ENCODE results near the gene CEP170B. TPM values are rescaled to one million over a fixed set of nuclear protein-coding genes. Genes with fewer than 3 reads are reported as not detected.
"Not testable (repeated sequence)": the region's sequence is repeated elsewhere in the genome, so short reads cannot be mapped to it uniquely, and the experiment has no call there.

Gene CEP170B
- total RNA-seq, 1 experiment from 2014 or later = 21.3 TPM

DNA sequence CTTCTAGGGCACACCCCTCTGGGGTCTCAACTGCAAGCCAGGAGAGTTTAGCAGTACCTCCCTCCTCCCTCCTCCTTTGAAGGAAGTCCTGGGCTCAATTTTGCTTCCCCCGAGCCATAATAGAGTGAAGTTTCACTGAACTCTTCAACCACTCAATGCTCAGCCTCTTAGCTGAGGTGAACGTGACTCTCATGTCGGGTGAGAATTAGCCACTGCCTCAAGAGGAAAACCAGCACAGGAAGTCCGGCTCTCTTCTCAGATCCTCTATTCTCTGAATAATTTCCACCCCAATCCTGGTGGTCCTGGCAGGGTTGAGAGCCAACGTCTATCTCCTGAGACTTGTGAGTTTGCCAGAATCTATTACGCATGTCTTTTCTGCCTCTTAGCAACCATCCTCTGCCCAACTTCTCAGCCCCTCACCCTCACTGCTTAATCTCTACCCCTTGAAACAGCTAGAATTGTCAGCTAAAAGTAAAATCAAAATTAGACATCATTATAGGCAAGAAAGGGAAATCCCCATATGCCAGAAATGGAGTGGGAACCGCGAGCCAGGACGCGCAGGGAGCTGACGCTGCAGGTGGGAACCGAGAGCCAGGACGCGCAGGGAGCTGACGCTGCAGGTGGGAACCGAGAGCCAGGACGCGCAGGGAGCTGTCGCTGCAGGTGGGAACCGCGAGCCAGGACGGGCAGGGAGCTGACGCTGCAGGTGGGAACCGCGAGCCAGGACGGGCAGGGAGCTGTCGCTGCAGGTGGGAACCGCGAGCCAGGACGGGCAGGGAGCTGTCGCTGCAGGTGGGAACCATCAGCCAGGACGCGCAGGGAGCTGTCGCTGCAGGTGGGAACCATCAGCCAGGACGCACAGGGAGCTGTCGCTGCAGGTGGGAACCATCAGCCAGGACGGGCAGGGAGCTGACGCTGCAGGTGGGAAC lies 39.8 kb downstream of the CEP170B start:
- not testable (repeated sequence) for DNase-seq (ENCODE audit: low read depth)

DNA sequence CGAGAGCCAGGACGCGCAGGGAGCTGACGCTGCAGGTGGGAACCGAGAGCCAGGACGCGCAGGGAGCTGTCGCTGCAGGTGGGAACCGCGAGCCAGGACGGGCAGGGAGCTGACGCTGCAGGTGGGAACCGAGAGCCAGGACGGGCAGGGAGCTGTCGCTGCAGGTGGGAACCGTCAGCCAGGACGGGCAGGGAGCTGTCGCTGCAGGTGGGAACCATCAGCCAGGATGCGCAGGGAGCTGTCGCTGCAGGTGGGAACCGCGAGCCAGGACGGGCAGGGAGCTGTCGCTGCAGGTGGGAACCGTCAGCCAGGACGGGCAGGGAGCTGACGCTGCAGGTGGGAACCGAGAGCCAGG lies 40.5 kb downstream of the CEP170B start:
- not testable (repeated sequence) for DNase-seq (ENCODE audit: low read depth)

- no peak for DNase-seq (ENCODE audit: low read depth)
Observed at GRCh38 chr14:104908303-104908702, 43.2 kb downstream of the CEP170B start.

DNA sequence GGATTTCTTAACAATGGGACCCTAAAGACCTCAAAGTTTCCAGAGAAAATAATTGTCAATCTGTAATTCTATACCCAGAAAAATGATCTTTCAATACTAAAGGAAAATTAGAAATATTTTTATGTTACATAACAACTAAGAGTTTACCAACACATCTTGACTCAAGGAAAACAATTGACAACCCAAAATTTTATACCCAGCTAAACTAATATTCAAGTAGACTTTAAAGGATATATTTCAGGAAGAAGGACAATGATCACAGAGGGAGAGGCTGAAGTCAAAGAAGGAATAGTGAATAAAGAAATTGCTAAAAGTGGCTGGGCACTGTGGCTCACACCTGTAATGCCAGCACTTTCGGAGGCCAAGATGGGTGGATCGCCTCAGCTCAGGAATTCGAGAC lies 47.0 kb downstream of the CEP170B start:
- no peak for DNase-seq (ENCODE audit: low read depth)

GRCh38 chr14:104913435-104913834 lies 48.4 kb downstream of the CEP170B start:
- no peak for DNase-seq (ENCODE audit: low read depth)

GRCh38 chr14:104917116-104917515 lies 52.0 kb downstream of the CEP170B start:
- no peak for DNase-seq (ENCODE audit: low read depth)

DNA sequence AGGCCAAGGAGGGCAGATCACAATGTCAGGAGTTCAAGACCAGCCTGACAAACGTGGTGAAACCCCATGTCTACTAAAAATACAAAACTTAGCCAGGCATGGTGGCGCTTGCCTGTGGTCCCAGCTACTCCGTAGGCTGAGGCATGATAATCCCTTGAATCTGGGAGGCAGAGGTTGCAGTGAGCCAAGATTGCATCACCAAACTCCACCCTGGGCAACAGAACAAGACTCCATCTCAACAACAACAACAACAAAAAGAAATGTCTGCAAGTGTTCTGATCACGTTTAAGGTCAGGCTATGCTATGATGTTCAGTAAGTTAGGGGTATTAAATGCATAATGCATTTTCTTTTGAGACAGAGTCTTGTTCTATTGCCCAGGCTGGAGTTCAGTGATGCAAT lies 52.9 kb downstream of the CEP170B start:
- DNase-seq (ENCODE audit: low read depth) = no peak

DNA sequence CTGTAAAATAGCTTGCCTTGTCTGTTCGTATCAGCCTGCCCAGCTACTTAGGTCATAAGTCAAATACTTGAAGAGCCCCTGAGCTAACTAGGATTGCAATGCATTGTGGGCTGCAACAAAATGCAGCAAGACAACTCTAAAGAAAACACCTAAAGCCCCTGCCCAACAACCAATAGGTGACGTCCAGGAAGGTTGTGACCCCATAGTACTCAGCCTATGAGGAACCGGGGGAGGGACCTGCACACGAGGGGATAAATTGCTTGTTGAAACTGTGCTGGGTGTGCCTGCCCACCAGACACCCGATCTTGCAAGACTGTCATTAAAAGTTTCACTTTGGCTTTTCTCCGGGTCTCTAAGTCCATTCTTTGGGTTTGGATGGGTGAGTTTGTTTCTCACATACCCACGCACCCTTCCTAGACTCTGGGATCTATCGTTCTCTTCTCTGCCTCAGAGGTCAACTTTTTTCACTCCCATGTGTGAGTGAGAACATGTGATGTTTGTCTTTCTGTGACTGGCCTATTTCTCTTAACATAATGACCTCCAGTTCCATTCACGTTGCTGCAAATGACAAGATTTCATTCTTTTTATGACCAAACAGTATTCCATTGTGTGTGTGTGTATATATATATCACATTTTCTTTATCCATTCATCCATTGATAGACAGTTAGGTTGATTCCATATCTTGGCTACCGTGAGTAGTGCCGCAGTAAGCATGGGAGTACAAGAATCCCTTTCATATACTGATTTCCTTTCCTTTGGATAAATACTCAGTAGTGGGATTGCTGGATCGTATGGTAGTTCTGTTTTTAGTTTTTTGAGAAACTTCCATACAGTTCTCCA lies 54.3 kb downstream of the CEP170B start:
- not testable (repeated sequence) for DNase-seq (ENCODE audit: low read depth)

GRCh38 chr14:104919993-104920315 lies 54.9 kb downstream of the CEP170B start:
- DNase-seq (ENCODE audit: low read depth) = no peak

DNA sequence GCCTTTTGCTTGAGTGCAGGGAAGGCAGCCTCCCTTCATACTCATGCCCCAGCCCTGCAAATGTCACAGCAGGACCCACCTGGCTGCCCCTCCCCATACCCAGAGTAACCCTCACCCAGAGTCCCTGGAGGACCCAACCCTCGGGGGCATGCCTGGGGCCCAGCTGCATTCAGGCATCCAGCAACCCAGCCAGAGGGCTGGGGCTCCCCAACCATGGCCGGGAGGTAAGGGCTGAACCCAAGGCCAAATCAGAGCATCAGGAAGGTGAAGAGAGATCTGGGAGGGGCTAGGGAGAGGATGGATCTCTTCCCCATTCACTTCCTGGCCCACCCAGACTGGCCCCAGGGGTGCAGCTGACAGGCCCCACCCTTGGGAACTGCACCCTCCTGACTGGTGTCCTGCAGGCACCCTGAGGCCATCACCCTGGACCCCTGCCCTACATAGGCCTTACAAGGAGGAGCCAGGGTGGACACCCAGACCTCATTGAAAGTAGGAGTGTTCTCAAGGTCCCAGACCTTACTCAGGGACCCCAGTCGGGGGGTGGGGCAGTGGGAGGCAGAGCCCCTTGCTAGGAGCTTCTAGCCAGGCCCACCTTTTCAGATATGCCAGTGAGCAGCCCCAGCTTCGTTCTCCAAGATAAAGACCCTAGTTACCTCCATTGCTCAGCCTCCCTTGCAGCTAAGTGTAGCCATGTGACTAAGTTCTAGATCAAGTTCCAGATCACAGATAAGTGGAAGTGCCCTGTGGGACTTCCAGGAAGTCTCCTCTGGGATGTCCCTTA lies 58.8 kb downstream of the CEP170B start:
- no peak for DNase-seq (ENCODE audit: low read depth)

DNA sequence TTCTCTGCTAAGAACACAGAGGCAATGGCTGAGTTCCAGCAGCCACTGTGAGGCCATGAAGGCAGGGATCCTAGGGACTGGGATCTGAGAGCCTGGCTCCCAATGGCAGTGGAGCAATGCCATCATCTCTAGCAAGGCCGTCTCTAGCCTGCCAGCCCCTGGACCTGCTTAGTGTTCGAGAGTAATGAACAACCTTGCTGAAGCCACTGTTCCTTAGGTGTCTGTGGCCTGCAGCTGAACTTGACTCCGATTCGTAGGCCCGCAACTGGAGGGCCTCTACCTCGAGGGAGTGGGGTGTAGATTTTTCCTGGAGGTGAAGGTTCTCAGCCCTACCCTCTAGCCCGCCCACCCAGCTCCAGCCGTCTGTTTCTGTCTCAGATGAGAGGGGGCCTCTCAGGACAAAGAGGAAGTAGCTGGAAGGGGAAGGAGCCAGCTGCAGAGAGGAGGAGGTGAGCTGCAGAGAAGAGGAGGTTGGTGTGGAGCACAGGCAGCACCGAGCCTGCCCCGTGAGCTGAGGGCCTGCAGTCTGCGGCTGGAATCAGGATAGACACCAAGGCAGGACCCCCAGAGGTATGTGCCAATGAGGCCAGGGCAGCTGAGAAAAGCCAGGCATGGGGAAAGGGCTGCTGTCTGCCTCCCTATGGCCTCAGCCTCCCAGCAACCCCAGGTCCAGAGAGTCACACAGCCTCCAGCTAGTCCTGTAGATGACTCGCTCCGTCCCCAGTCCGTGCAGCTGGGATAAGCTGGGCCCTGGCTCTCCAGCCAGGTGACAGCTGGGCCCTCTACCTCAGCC lies 59.5 kb downstream of the CEP170B start, which contains the start of gene PLD4:
PLD4 (plus strand) TSS at position 459 of the 793 bp plus-strand sequence. CDS start 2,262 bp downstream, outside the sequence.
- no peak for DNase-seq (ENCODE audit: low read depth)

DNA sequence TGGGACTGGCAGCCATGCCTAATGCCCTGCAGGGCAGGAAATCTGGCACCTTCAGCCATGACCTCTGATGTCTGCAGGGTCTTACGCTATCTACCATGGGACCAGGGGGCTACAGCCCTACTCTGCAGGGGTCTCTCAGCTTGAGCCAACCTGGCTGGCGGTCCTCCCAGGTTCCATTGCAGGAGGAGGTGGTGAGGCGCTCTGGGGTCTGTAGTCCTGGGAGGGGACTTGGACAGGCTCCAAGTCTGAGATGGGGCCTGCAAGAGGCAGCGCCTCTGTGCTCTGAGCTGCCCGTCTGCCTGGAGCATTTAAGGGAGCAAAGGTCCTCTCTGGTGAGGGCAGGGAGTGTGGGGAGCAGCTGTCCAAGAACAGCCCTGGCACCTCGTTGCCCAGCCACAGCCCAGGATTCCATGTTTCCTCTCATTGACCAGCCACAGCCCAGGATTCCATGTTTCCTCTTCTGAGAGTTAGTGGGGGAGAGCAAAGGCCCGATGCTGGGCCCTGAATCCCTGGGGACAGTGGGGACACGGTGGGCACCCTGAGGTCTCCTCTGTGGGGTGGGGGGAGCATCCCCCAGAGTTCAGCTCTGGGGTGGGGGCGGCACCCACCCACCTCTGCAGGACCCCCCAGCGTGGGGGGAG lies 60.3 kb downstream of the CEP170B start:
- no peak for DNase-seq (ENCODE audit: low read depth)

DNA sequence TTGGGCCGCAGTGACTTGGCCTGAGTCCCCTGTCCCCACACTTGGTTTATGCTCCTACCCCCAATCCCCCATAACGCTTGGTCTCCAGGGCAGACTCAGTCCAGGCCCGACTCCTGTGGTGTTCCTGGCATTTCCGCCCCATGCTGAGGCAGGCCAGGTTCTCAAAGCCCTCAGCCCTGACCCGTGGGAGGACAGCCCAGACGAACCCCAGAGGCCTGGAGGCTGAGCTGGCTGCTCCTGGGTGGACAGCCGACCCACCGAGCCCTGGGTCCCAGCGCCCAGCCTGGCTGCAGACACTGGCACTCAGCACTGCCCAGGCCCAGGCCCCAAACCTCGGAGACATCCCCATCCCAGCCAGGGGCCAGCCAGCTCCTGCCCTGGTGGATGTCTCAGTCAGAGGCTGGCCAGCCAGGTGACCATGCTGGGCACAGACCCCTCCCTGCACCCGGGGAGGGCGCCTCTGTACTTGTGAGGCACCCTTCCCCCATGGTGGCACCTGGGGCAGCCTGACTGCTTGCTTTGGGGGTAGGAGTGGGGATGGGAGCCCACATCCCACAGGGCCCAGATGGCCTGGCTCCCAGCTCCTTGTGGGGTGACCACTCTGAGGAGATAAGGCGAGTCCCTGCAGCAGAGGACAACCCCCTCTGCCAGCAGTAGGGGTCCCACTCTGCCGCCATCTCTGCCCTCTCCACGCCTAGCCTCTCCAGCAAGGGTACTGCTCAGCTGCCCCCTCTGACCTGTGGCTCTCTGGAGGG lies 61.0 kb downstream of the CEP170B start:
- DNase-seq (ENCODE audit: low read depth) = peak; percentile 40

- DNase-seq (ENCODE audit: low read depth) = no peak
Observed at GRCh38 chr14:104926619-104927431, 61.8 kb downstream of the CEP170B start.

- no peak for DNase-seq (ENCODE audit: low read depth)
Observed at GRCh38 chr14:104927432-104927816, 62.4 kb downstream of the CEP170B start.

GRCh38 chr14:104927901-104928300 lies 62.8 kb downstream of the CEP170B start:
- no peak for DNase-seq (ENCODE audit: low read depth)

- DNase-seq (ENCODE audit: low read depth) = no peak
Observed at GRCh38 chr14:104928391-104929133, 63.5 kb downstream of the CEP170B start.
